HG03575 (cell line): ENCODE measurements around the gene ATP6V1B1.

Experiments
- ATAC-seq: cut with Tn5 transposase; IDR thresholded peaks from one replicate; pipeline ENCODE4 v1.9.1; 2021; ENCODE audit not compliant: unreplicated experiment, insufficient number of reproducible peaks, low FRiP score; ENCODE audit errors: extremely low read depth

Gene ATP6V1B1

DNA sequence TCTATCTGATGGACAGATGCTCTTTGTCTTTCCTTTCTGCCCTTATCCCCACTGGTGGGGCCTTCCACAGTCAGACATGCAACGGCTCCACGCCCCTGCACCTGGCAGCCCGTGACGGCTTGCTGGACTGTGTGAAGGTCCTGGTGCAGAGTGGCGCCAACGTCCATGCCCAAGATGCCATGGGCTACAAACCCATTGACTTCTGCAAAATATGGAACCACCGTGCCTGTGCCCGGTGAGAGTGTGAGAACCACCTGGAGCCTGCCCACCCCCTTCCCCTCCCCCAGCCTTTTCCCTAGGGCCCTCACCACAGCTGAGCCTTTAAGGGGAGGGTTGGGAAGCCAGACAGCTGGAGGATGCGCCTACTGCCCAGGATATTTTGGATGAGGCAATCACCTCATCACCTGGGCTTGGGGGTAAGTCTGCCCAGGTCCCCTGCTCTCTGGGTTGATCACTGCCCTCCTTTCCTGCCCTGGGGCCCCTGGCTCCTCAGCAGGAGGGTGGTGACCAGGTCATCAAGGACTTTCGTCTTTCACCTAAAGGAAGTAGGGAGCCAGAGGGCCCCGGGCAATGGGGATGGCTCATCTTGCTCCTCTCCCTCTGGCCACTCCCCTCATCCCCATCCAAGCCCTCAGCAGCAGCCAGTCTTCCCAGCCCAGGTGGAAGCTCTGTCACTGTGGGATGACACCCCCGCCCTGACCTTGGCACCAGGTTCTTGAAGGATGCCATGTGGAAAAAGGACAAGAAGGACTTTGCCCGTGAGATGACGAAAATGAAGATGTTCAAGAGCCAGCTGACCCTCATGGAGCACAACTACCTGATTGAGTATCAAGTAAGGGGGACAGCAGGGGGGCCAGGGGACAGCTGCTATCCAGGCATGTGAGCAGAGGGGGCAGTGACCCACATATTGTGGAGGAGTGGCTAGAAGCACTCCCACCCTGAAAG is 46.4 kb downstream of the ATP6V1B1 start:
- ATAC-seq: no peak

DNA sequence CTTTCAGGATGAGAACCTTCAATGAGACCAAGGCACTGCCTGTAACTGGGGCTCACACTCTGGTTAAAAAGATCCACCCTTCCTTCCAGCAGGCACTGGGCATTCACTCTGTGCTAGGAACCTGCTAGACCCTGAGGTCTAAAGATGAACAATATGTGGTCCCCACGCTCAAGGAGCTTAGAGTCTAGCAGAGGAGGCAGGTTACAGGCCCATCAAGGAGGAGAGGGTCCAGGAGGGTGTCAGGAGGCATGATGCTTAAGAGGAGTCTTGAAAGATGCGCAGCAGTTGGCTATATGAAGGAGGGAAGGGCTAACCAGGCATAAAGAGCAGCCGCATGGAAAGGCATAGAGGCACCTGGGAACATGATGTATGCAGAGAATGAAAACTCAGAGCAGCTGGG is 47.3 kb downstream of the ATP6V1B1 start:
- ATAC-seq: no peak

DNA sequence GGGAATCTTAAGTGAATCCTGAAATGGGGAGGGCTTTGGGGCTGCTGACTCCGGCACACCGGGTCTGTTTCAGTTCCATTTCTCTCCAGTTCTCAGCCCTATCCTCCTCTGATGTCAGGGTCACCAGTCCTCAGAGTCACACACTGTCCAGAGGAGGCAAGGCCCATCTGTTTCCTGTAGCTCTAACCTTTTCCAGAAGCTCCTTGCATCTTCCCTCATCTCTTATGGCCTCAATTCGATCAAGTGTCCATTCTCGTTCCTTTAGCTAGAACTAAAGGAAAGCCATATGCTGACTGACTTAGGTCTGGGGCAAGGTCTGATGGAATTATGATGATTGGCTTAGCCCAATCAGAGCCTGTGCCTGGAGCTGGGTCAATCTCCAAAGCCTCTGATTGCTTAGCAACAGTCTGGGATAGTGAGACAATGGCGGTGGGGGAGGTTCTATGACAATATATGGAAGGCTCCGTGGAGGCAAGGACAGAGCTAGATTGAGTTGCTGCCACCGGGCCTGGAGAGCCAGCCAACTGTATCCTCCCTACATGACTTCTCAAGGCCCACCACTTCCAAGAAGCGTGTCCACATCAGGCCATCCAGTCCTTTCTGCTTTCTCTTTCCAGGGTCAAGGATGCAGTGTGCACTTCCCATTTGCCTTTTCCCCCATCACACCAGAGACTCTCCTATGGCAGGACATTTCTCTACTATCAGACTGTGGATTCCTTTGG is 48.0 kb downstream of the ATP6V1B1 start:
- no peak for ATAC-seq

DNA sequence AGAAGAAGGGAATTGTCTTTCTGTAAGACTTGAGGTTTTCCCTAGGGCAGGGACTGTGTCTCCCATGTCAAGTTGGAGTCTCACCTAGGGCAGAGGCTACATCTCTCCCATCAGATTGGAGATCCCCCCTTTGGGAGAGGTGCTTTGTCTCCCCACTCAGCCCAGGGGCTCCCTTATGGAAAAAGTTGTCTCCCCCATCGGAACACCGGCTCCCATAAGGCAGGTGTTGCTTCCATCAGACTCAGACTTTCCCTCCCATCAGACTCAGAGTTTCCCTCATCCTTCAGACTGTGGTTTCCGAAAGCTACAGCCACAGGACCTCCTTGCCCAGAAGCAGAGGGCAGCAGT is 48.5 kb downstream of the ATP6V1B1 start:
- no peak for ATAC-seq

GRCh38 chr2:70984576-70985282 is 49.0 kb downstream of the ATP6V1B1 start:
- ATAC-seq: no peak

DNA sequence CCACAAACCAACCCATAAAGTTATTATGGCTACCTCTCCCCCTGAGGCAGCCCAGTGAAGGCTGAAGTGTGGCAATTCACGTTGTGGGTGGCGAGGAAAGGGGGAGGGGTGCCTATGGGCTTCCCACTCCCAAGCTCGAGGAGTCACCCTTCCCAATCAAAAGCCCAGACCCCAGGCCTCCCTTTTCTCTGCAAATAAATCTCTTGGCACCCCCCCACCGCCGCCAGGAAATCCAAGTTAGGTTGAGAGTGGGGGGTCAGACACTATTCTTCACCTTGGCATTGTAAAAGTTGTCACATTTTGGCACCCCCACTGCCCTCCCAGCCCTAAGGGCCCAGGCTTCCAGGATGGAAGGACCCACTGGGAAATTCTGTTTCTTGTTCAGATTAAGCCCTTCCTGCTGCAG is 49.6 kb downstream of the ATP6V1B1 start:
- ATAC-seq: no peak

GRCh38 chr2:70985956-70986355 is 50.3 kb downstream of the ATP6V1B1 start:
- ATAC-seq: no peak

GRCh38 chr2:70986499-70987189 is 50.9 kb downstream of the ATP6V1B1 start:
- no peak for ATAC-seq

DNA sequence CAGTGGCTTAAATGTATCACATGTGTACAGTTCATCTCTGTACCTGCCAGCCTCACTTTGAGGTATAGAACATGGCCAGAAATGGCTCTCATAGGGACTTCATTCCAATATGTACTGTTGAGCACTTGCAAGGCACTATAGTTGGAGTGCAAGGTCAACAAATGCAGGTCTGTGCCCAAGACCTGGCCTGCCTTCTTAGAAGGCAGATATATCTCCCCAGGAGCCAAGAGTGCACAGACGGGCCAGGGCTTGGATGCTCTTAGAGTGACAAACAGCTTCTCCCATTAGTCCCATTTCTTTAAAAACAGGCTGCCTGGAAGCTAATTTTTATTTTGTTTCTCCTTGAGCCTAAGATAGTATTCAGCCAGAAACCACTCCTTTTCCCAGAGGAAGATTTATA is 51.7 kb downstream of the ATP6V1B1 start:
- ATAC-seq: no peak

DNA sequence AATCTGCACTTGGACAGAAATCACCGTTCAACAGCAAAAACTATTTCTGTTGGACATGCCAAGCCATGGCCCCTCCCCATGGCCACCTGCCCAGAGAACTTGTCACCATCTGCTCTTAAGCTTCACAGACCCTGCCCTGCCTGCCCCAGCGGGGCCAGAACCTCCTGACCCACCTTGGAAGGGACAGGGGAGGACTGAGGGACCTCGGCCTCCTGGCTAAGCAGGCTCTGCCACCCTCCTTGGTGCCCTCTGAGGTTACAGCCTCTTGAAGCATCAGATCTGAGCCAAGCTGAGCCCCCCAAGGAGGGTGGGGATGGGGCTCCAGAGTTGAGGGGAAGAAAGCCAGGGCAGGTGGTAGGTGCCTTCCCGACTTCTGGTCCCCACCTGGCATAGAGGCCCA is 52.5 kb downstream of the ATP6V1B1 start:
- no peak for ATAC-seq

DNA sequence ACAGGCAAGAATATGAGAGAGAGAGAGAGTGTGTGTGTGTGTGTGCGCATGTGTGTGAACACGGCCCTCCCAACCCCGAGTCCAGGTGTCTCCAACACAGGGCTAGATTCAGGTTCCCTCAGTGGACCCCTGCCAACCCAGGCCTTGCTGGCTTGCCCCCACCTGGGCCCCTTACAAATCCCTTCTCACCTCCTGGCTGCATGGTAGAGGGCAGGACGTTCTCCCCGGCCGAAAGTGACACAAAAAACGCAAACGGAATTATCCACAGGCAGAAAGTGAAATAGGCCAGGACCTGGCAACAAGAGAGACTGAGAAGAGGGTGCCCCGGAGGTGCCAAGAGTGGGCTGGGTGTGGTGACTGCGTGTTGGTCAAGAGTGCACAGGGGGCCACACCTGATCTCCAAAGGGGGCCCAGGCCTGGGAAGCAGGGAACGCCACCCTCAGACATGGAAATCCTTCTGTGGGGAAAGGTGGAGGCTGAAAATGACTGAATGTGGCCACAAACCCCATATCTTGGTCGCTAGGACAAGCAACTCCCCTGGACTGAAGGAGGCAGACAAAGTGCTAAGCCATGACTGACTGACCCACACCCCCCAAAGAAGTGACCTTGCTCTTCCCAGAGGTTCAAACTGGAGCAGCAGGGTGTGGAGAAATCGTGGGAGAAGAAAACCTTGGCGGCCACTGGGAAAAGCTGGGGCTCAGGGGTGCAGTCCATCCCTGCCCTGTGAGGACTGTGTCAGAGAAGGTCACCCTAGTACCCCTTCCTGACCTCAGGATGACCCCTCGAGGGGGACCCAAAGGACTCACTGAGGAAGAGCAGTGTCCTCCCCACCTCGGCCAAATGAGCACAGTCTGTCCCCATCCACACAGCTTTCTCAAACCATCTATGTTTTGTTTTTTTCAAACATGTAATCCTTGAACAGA is 53.3 kb downstream of the ATP6V1B1 start:
- ATAC-seq: no peak

DNA sequence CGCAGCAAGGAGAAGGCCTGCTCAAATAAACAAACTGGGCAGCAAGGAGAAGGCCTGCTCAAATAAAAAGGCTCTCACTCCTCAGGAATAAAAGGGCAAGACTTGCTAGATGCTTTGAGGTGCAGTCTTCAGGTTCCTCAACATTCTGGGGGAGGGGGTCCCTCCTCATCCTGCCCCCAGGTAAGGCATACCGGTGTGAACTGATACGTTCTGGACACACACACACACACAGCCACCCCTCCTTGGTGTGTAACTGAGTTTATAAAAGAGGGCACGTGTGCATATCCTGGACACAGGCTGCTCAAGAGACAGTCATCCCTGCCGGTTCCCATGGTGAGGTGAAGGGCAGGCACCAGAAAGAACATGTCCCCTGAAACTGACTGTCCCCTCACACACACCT is 54.5 kb downstream of the ATP6V1B1 start:
- ATAC-seq: no peak

- ATAC-seq: no peak
Observed at GRCh38 chr2:70991142-70991541, 55.4 kb downstream of the ATP6V1B1 start.

DNA sequence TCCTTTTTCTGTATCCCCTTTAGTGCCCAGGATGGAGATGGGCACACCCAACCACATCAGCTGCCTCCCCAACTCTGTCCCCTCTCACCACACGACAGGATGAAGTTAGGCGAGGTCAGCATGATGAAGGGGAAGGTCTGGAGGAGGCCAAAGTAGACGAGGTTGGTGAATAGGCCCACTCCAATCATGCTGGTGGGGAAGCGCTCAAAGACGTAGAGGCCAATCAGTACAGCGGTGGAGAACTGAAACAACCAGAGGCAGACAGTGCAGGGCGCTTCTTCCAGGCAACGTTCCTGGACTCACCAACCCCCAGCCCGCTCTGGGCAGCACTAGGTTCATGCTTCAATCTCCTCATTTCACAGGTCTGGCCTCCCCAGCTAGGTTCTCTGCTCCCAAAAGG is 56.0 kb downstream of the ATP6V1B1 start:
- no peak for ATAC-seq

DNA sequence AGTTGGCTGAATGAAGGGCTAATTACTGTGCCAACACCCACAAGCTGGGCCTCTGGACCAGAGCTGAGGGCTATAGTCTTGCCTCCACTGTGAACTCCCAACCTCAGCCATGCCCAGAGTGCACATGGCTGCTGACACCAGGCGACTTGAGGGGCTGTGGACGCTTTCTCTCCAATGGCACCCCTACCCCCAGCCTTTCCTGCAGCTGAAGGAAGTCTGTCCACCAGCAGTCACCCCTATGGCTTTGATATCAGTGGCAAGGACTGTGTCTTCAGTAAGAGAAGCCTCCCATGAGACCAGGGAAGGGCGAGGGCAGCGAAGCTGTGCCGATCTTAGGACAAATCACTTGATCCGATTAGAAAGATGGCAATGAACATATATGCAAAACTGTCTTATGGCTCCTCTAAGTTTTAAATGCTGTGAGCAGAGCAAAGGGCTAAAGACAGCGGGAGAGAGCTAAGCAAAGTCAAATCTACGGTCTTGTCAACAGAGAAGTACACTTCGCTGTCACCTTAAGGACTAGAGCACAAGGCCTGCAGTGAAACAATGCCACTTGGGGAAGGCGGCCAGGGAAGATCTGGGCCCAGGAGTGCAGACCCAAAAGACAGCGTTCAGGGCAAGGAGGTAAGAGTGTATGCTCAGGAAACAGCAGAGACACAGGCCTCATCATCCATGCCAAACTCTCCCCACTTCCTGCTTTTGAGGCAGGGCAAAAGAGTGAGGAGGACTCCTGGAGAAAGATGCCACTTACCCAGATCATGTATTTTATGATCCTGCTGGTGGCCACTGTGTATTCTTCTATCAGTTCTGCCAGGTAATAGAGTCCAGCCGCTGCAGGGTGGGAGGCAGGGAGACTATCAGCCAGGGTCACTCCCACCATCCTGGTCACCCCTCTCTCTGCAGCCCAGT is 57.5 kb downstream of the ATP6V1B1 start:
- ATAC-seq: no peak

GRCh38 chr2:70994009-70994698 is 58.5 kb downstream of the ATP6V1B1 start:
- no peak for ATAC-seq
